HG03460 (cell line): ENCODE data around the gene LAMTOR3.
A peak's percentile ranks its signal among the peaks of the same experiment; 100 is the strongest.

ENCODE experiments used
- ATAC-seq: cut with Tn5 transposase; IDR thresholded peaks from one replicate; pipeline ENCODE4 v1.9.1; 2021; ENCODE audit not compliant: unreplicated experiment

Gene LAMTOR3, protein sequence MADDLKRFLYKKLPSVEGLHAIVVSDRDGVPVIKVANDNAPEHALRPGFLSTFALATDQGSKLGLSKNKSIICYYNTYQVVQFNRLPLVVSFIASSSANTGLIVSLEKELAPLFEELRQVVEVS

DNA sequence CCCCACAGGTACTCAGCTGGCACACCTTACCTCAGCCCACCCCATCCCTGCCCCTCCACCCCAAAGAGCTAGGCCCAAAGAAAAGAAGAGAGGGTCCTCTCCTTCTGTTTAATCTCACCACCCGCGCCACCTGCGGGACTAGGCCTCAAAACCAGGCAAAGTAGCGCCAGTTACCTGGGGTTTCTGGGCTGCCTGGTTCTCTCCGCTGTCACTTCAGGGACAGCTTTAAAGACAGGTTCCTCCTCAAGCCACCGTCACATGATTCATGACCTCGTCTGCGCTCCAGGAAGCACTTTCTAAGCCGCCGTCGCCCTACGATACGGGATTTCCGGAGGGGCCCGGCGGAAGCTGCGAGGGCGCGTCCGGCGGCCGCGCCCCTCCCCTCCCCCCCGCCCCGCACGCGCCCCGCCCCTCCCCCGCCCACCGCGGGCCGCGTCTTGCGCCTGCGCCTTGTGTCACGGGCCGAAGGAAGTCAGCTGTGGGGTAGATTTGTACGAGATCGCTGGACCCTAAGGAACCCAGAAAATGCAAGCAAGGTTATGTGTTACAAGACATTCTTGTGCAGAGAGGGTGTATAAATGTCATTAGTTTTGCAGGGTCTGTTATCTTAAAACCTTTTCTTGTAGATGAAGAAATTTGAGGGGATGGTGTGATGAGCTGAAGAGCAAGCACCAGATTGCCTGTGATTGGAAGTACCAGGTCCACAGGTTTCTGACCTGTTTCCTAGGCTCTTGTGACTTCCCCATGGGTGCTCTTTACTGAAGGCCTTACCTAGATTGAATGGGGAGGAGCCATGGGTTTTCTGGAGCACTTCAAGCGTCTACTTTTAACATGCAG is at the start of gene LAMTOR3:
Gene LAMTOR3, minus strand, starts transcription at position 267 of the 837 bp plus-strand sequence. CDS start 464 bp downstream, outside the sequence.
- ATAC-seq, result peak; percentile 99

DNA sequence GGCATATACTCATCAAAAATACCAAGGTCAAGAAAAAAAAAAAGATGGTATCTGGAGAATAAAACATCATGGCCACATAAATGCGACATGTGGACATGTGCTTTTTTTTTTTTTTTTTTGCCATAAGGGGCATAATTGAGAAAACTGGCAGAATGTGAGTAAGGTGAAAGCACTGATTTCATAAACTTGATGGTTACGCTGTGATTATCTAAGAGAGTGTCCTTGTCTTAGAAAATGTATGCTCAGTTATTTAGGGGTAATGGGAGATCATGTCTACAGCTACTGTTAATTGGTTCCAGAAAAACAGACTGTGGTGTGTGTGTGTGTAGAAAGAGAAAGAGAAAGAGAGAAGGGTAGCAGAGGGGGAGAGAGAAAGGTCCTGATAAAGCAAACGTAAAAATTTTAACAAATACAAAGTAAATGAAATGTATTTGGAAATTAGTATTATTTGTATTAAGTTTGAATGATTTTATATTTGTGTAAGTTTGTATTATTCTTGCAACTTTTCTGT is 44.1 kb upstream of the LAMTOR3 start:
- ATAC-seq, result no peak

DNA sequence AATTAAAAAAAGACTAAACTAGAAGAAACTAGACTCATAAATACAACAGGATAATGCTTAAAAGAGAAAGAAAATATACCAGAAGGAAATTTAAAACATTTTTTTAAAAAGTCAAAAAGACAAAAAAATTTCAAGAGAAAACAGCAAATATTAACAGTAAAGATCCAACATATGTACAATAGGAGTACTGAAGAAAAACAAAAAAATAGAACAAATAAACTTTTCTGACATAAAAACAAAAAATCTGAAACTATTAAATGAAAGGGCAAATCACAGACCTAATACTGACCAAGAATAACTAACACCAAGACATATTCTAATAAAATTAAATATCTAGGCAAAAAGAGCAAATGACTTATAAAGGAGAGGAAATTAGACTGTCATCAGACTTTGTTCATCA is 40.7 kb upstream of the LAMTOR3 start:
- ATAC-seq, result no peak

DNA sequence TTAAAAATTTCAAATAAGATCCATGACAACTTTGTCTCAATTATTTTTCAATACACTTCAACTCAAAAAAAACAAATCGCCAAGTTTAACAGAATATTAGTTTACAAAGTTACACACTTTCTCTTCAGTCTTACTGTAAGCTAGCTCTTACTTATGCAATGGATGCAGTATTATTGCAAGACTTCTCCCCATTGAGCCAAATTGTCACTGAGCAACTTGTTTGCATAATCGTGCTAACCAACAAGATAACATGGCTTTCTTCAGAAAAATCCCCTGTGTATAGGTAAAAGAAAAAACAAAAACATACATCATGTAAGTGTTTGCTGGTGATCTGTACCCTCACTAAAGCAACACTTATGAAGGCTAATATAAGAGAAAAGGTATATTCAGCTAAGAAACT is 33.3 kb upstream of the LAMTOR3 start:
- no peak for ATAC-seq

DNA sequence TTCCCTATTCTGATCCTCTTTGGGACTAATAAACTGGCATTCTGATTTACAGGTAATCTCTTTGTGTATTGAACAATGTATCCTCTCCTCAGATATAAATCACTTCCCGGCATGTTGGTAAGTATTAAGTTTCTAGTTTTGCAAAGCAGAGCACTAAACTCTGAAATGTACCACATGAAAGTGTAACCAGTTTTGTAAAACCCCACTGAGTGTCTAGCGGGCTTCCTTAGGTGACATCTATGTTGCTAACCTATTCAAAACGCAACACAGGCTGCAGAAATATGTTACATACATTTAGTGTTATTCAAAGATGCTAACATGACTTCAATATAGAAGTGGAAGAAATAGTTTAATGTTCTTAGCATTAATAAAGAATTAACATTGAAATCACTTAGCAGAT is 26.9 kb upstream of the LAMTOR3 start:
- no peak for ATAC-seq

DNA sequence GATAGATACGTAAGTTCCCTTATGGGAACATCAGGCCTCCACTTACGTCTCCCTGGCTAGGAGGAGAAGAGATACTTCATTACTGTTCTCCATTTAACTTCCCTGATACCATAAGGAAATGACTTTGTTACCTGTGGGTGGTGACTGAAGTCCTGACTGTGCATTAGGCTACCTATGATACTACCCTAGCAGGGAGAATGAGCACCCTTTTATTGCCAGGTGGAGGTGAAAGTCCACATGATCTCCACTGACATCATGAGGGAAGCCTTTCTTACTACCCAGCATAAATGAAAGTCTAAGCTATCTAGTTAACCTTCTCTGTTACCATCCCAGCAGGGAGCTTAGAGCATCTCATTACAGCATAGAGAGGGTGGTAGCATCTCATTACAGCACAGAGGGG is 24.4 kb upstream of the LAMTOR3 start:
- no peak for ATAC-seq

DNA sequence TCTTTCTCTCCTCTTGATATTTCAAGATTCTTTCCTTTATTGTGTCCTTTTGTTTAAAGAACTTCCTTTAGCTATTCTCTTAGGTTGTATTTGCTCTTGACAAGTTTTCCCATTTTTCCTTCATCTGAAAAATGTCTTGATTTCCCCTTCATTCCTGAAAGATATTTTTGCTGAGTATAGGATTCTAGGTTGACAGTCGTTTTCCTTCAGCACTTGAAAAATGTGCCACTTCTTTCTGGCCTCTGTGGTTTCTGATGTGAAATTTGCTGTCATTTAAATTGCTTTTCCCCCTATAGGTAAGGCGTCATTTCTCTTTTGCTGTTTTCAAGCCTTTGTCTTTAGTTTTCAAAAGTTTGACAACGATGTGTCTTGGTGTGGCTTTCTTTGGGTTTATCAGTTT is 23.3 kb upstream of the LAMTOR3 start:
- ATAC-seq, result no peak

DNA sequence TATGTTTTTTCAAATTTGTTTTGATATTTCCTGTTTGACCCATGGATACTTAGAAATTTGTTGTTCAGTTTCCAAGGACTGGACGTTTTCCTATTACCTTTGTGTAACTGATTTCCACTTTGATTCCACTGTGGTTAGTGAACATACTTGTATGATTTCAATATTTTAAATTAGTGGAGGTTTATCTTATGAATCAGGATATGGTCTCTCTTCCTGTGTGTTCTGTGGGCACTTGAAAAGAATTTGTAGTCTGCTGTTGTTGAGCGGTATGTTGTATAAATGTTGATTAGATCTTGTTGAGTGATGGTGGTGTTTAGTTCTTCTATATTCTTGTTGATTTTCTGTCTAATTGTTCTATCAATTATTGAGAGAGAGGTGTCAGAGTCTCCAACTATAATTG is 21.2 kb upstream of the LAMTOR3 start:
- ATAC-seq, result no peak

DNA sequence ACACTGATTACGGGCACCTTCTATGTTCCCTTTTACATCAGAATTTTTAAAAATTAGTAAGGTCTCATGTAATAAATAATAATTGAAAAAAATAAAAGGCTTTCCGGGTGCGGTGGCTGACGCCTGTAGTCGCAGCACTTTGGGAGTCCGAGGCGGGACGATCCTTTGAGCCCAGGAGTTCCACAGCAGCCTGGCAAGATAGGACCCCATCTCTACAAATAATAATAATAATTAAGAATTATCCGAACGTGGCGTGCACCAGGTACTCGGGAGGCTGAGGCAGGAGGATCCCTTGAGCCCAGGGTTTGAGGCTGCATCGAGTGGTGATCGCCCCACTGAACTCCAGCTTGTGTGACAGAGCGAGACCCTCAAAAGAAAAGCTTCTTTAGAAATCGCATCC is 771 bp upstream of the LAMTOR3 start:
- ATAC-seq, result no peak

DNA sequence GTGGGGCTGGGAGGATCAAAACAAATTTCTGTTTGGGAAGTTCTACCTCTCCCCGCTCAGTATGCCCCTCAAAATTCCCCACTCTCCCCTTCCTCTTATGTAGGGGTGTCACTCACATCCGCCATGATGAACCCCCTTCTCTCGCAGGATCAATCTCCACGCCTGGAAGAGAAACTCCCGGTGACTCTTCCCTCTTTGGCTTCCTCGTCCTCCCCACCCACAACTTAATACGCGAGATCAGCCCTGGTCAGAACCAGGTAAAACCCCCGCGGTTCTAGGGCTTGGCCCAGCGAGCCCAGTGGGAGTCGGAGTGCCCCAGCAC is 427 bp downstream of the LAMTOR3 start:
- ATAC-seq, result no peak

DNA sequence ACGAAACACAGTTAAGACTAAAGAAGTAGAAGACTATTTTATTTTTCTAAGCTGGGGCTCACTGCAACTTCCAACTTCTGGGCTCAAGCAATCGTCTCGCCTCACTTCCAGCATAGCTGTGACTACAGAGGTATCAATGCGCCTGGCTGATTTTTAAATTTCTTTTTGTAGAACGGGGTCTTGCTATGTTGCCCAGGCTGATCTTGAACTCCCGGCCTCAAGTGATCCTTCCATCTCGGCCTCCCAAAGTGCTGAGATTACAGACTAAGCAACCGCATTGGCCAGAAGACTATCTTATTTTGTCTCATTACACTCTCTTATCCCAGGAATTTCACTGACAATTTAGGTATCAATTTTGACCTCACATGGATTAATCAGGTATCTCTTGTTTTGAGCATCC is 1.2 kb downstream of the LAMTOR3 start:
- no peak for ATAC-seq

DNA sequence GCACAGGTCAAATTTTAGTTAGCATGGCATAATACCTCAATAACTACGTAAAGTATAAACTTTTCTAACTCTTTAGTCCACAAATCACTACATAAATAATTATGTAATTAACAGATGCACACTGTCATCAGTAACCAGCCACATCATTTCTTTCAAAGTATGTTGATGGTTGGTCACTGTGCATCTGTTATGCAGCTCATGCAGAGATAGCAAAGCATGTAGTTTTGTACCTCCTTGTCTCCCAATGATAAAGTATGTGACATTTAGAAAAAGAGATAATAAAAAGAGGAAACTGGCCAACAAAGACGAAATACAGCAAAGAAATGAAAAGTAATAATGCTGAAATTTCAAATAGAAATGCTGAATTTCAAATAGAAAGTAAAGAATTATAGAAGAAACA is 2.9 kb downstream of the LAMTOR3 start:
- no peak for ATAC-seq

DNA sequence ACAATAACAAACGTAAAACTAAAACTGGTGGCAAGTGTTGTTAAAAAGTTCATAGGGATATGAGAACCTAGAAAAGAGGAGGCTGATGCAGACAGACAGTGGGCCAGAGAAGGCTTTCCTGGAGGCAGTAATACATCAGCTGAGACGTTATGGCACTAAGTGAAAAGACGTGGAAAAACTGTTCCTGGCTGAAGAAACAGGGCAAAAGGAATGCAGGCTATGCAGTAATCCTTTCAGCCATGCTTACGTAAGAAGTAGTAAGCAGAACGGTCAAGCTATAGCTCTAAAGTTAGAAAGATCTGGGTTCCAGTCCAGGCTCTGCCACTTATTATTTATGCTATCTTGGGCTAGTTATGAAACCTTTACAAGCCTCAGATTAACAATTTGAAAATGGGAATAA is 6.4 kb downstream of the LAMTOR3 start:
- ATAC-seq, result no peak

DNA sequence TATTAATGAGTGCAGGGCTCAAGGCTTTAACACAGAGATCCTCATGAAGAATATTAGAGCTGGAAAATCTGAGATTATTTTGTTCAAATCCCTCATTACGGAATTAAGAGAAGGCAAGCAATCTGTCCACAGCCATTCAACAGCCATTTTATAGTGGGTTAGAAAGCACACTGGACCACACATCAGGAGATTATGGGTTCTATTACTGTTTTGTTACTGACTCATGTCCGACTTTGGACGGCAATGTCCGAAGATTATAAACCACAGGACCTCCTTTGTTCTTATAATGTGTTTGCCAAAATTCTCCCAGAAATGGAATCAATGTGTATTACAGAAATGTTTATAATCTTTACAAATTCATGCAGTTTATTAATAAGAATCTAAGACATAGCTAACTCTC is 8.1 kb downstream of the LAMTOR3 start:
- no peak for ATAC-seq

DNA sequence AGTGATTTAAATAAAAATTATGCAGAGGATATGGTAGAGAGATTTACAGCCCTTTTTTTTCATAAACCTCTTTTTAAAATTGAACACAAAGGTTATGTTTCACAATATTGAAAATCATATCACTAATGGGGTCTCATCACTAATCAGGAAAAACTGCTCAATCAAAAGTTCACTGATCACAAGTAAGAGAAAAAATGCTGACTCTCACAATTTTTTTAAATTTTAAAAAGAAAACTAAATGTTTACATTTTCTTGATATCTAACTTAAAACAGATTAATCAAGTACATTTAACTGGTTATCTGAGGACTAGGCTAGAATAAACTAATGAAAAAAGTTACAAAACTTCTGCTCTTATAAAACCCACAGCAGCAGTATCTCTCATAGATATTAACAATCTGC is 8.5 kb downstream of the LAMTOR3 start:
- ATAC-seq, result no peak

DNA sequence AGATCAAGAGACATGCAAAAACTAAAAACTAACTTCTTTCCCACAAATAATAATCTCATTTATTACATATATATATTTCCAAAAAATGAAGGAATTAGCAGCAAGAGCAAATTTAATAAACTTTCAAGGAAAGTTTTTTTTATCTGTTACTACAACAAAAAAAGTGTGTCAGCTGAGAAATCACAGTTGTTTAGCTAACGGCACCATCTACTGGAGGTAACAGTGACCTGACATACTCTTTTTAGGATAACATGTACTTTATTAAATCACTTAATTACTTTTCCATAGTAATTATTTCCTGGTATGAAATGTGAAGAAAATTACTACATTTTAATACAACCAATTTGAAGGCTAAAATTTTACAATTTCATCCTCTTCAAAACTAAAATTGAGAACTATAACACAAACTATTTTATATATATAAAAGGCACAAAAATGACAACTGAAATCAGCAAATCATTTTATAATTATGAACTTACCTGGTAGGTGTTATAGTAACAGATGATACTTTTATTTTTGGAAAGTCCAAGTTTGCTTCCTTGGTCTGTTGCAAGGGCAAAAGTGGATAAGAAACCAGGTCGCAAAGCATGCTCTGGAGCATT is 9.1 kb downstream of the LAMTOR3 start:
- ATAC-seq, result no peak

DNA sequence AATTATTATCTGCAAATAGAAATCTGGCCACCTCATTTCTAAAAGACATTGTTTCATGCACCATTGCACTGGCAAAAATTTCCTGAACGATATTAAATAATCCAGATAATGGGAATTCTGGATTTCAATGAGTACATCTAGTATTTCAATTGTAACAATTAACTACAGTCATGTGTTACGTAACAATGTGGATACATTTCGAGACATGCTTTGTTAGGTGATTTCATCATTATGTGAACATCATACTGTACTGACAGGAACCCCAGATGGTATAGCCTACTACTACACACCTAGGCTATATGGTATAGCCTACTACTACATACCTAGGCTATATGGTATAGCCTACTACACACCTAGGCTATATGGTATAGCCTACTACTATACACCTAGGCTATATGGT is 14.8 kb downstream of the LAMTOR3 start:
- ATAC-seq, result no peak

DNA sequence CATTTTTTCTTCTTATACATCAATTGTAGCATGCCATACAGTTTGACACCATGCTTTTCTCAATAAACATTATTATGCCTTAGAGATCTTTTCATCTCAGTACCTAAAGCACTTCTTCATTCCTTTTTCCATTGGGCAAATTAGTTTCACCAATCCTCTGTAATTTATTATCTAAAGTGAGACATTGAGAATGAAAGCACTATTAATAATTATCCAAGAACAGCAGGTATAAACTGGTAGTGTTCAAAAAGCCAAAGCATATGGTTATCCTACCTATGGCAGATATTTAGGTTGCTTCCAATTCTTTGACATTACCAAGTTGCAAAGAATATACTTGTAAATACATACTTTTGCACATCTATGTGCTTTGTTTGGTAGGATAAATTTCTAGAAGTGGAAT is 15.6 kb downstream of the LAMTOR3 start:
- ATAC-seq, result peak; percentile 51

DNA sequence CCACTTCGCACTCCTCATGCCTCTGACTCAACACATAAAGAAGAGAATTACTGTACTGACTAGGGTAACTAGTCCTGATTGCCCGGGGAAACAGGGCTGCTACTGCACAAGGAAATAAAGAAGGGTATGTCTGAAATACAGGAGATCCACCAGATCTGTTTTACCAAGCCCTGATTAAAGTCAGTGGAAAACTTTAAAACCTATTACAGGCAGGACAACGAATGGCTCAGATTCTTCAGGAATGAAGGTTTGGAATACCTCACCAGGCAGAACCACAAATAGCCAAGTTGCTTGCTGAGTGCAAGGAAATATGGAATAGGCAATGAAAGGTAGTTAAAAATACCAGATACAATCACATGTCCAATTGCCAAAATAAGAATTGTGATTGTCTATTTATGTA is 17.3 kb downstream of the LAMTOR3 start:
- ATAC-seq, result no peak

DNA sequence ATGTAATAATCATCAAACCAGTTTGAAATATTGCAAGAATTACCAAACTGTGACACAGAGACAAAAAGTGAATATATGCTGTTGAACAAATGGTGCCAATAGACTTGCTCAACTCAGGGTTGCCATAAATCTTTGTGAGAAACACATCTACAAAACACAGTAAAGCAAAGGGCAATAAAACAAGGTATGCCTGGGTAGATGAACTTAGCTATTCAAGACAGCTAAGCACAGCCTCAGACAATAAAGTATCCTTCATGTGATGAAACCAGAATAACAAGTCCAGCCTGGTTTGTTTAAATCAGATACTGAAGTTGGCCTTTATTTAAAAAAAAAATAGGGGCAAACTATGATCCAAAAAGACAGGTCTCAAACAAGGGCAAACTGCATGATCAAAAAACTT is 19.2 kb downstream of the LAMTOR3 start:
- no peak for ATAC-seq

DNA sequence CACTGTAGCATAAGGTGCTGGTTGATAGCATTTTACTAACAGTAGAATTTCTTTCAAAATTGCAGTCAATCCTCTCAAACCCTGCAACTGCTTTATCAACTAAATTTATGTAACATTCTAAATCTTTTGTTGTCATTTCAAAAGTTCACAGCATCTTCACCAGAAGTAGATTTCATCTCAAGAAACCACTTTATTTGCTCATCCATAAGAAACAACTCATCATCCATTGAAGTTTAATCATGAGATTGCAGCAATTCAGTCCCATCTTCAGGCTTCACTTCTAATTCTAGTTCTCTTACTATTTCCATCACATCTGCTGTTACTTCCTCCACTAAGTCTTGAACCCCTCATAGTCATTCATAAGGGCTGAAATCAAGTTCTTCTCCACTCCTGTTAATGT is 21.7 kb downstream of the LAMTOR3 start:
- no peak for ATAC-seq

DNA sequence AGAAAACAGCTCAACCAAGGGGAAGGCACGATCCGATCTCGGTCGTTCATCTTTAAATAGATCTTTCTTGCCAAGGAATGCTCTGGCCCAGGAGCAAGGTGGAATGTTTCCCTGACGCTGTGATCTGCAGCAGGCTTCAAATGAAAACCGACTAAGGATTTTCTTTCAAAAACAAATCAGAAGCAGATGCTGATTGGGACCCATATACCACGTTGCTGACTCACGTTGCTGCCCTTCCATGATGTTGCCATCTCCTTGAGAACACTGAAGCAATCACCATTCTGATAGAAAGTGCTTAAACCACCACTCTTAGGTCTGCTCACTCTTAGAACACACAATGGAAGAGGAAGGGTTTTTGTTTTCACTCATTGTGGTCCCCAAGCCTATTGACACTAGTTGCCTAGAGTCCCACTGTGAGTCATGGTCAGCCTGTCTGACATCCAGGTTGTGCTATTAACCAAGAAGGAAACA is 26.1 kb downstream of the LAMTOR3 start:
- ATAC-seq, result peak; percentile 82
